ENCODE results near the gene UVRAG. TPM values are rescaled to one million over a fixed set of nuclear protein-coding genes. Genes with fewer than 3 reads are reported as not detected.

UVRAG gene
- total and polyA plus RNA-seq, 2 of the 13 experiments (the other 11 are each of a cell fraction or from before 2014, with no cell fraction given), result 9.7 to 17.3 TPM

- TF ChIP-seq ZIK1 (CRISPR knock-in tag; IDR thresholded peaks at IDR 0.05; ENCODE audit: borderline replicate concordance, low read depth) (no peak), E2F5 (CRISPR knock-in tag; conservative IDR thresholded peaks at IDR 0.05) (no peak), HIVEP1 (CRISPR knock-in tag; IDR thresholded peaks at IDR 0.05) (no peak), ZNF841 (CRISPR knock-in tag; IDR thresholded peaks at IDR 0.05; ENCODE audit: borderline replicate concordance) (no peak), AKAP8 (CRISPR knock-in tag; IDR thresholded peaks at IDR 0.05) (no peak), SETDB1 (CRISPR knock-in tag; IDR thresholded peaks at IDR 0.05; ENCODE audit: borderline replicate concordance) (no peak), ELF3 (CRISPR knock-in tag; IDR thresholded peaks at IDR 0.05) (no peak; the same call in 1 of the 2 replicates), RFXAP (CRISPR knock-in tag; IDR thresholded peaks at IDR 0.05; ENCODE audit: borderline replicate concordance) (peak; percentile 64; the same call in 1 of the 2 replicates), ZBTB44 (CRISPR knock-in tag; IDR thresholded peaks at IDR 0.05) (no peak), DZIP1 (CRISPR knock-in tag; IDR thresholded peaks at IDR 0.05) (no peak), GABPA (IDR thresholded peaks at IDR 0.05; ENCODE audit: low read depth, low read length) (peak; percentile 48), GABPA (CRISPR knock-in tag; IDR thresholded peaks at IDR 0.05; ENCODE audit: low read depth) (peak; percentile 86), ZNF572 (CRISPR knock-in tag; IDR thresholded peaks at IDR 0.05) (no peak), ZZZ3 (CRISPR knock-in tag; IDR thresholded peaks at IDR 0.05; ENCODE audit: borderline replicate concordance) (no peak), SATB2 (CRISPR knock-in tag; IDR thresholded peaks at IDR 0.05) (no peak), ZNF564 (CRISPR knock-in tag; IDR thresholded peaks at IDR 0.05) (no peak), ZNF121 (CRISPR knock-in tag; IDR thresholded peaks at IDR 0.05) (no peak), POLR2AphosphoS5 (IDR thresholded peaks at IDR 0.05; ENCODE audit: low read depth, low read length) (peak; percentile 67), ZNF292 (CRISPR knock-in tag; IDR thresholded peaks at IDR 0.05; ENCODE audit: borderline replicate concordance, low read depth) (no peak), ZKSCAN1 (IDR thresholded peaks at IDR 0.05; ENCODE audit: low read length) (no peak), PAX8 (CRISPR knock-in tag; IDR thresholded peaks at IDR 0.05; ENCODE audit: borderline replicate concordance) (no peak), EP300 (IDR thresholded peaks at IDR 0.05; ENCODE audit: low read depth in 2 of 2, low read length in 2 of 2) (peak in 1 of 2 experiments; percentile 21; a peak in 1 of 4 replicates), EP300 (CRISPR knock-in tag; IDR thresholded peaks at IDR 0.05; ENCODE audit: borderline replicate concordance) (no peak), ZNF629 (CRISPR knock-in tag; conservative IDR thresholded peaks at IDR 0.05) (no peak), ZNF136 (CRISPR knock-in tag; IDR thresholded peaks at IDR 0.05; ENCODE audit: low read depth) (no peak), ZBTB42 (CRISPR knock-in tag; IDR thresholded peaks at IDR 0.05) (no peak), CREB1 (IDR thresholded peaks at IDR 0.05) (peak; percentile 76), CREB1 (CRISPR knock-in tag; IDR thresholded peaks at IDR 0.05) (peak; percentile 63; the same call in 1 of the 2 replicates), ZSCAN29 (CRISPR knock-in tag; conservative IDR thresholded peaks at IDR 0.05) (no peak)
Observed at GRCh38 chr11:75814677-75815344, at the start of gene UVRAG (continued).

Data from HepG2 (cell line).